Measurements from ENCODE around the gene SCGB3A1.

GRCh38 chr5:180594311-180595045 is 3.2 kb upstream of the SCGB3A1 start:
- TF ChIP-seq POLR2A (IDR thresholded peaks at IDR 0.05) (no peak), CTCF (IDR thresholded peaks at IDR 0.05) (no peak)
